ENCODE measurements around the gene ZNF396. TPM values are rescaled to one million over a fixed set of nuclear protein-coding genes. Genes with fewer than 3 reads are reported as not detected.

Gene ZNF396
- total and polyA plus RNA-seq, 2 experiments from 2014 or later: 0.31 to 0.36 TPM

DNA sequence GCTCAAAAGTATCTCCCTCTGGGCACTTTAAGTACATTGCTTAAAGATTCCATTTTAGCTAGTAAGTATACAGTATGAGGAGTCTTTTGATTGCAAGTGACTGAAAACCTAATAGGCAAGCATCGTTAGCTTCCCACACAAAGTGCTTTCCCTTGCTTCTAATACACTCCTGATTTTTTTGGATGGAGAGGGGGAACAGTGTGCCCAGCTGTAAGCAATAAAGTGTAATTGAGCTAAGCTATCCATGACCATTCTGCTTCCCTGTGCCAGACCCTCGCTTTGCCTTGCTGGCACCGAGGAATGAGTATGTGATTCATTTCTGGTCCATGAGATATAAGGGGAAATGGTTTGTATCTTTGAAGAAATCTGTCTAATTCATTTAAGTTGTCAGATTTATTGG, 29.1 kb downstream of the ZNF396 start:
- Histone ChIP-seq H3K4me1 (ENCODE audit: insufficient read depth) (peaks cover 12% of the 10 kb centered on the region), H3K4me2 (no peak overlapping the region), H3K36me3 (ENCODE audit: insufficient read depth) (no peaks in the 10 kb centered on the region), H3K79me2 (replicated peaks; ENCODE audit: insufficient read depth) (peaks cover 11% of the 10 kb centered on the region), H3F3A (replicated peaks; ENCODE audit: low read depth) (no peaks in the 10 kb centered on the region), H3K27ac (ENCODE audit: low read depth) (no peak overlapping the region), H3K27me3 (ENCODE audit: insufficient read depth) (no peaks in the 10 kb centered on the region), H4K20me1 (replicated peaks; ENCODE audit: insufficient read depth) (peaks cover 7% of the 10 kb centered on the region), H3K4me3 (no peak overlapping the region), H3K9me2 (ENCODE audit: insufficient read depth) (no peaks in the 10 kb centered on the region), H2AFZ (no peak overlapping the region)
- no peak for ATAC-seq
- H3K4me1 Mint-ChIP-seq: peaks cover 16% of the 10 kb centered on the region
- H3K27me3 Mint-ChIP-seq (ENCODE audit: insufficient read depth, low read depth, poor library complexity): peaks cover 14% of the 10 kb centered on the region
- H3K36me3 Mint-ChIP-seq (ENCODE audit: low read depth): peaks cover 18% of the 10 kb centered on the region
- no peak for TF ChIP-seq EZH2phosphoT487 (IDR thresholded peaks at IDR 0.05; ENCODE audit: unreplicated experiment)
- no peak for TF ChIP-seq EZH2 (IDR thresholded peaks at IDR 0.05; ENCODE audit: low read depth, unreplicated experiment)
- TF ChIP-seq, protein P1, sequence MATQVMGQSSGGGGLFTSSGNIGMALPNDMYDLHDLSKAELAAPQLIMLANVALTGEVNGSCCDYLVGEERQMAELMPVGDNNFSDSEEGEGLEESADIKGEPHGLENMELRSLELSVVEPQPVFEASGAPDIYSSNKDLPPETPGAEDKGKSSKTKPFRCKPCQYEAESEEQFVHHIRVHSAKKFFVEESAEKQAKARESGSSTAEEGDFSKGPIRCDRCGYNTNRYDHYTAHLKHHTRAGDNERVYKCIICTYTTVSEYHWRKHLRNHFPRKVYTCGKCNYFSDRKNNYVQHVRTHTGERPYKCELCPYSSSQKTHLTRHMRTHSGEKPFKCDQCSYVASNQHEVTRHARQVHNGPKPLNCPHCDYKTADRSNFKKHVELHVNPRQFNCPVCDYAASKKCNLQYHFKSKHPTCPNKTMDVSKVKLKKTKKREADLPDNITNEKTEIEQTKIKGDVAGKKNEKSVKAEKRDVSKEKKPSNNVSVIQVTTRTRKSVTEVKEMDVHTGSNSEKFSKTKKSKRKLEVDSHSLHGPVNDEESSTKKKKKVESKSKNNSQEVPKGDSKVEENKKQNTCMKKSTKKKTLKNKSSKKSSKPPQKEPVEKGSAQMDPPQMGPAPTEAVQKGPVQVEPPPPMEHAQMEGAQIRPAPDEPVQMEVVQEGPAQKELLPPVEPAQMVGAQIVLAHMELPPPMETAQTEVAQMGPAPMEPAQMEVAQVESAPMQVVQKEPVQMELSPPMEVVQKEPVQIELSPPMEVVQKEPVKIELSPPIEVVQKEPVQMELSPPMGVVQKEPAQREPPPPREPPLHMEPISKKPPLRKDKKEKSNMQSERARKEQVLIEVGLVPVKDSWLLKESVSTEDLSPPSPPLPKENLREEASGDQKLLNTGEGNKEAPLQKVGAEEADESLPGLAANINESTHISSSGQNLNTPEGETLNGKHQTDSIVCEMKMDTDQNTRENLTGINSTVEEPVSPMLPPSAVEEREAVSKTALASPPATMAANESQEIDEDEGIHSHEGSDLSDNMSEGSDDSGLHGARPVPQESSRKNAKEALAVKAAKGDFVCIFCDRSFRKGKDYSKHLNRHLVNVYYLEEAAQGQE (IDR thresholded peaks at IDR 0.05; ENCODE audit: unreplicated experiment): no peak
- TF ChIP-seq CREB1 (CRISPR knock-in tag; IDR thresholded peaks at IDR 0.05; ENCODE audit: low read depth): no peak
- no peak for TF ChIP-seq JUNB (IDR thresholded peaks at IDR 0.05; ENCODE audit: unreplicated experiment)
- TF ChIP-seq, protein P2, sequence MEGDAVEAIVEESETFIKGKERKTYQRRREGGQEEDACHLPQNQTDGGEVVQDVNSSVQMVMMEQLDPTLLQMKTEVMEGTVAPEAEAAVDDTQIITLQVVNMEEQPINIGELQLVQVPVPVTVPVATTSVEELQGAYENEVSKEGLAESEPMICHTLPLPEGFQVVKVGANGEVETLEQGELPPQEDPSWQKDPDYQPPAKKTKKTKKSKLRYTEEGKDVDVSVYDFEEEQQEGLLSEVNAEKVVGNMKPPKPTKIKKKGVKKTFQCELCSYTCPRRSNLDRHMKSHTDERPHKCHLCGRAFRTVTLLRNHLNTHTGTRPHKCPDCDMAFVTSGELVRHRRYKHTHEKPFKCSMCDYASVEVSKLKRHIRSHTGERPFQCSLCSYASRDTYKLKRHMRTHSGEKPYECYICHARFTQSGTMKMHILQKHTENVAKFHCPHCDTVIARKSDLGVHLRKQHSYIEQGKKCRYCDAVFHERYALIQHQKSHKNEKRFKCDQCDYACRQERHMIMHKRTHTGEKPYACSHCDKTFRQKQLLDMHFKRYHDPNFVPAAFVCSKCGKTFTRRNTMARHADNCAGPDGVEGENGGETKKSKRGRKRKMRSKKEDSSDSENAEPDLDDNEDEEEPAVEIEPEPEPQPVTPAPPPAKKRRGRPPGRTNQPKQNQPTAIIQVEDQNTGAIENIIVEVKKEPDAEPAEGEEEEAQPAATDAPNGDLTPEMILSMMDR (conservative IDR thresholded peaks at IDR 0.05; ENCODE audit: low read depth in 2 of 2): no peak
- no peak for TF ChIP-seq STAT1 (IDR thresholded peaks at IDR 0.05; ENCODE audit: unreplicated experiment)
- TF ChIP-seq, protein P3, sequence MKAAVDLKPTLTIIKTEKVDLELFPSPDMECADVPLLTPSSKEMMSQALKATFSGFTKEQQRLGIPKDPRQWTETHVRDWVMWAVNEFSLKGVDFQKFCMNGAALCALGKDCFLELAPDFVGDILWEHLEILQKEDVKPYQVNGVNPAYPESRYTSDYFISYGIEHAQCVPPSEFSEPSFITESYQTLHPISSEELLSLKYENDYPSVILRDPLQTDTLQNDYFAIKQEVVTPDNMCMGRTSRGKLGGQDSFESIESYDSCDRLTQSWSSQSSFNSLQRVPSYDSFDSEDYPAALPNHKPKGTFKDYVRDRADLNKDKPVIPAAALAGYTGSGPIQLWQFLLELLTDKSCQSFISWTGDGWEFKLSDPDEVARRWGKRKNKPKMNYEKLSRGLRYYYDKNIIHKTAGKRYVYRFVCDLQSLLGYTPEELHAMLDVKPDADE (IDR thresholded peaks at IDR 0.05): no peak
- no peak for TF ChIP-seq ZNF114 (CRISPR knock-in tag; IDR thresholded peaks at IDR 0.05)
- TF ChIP-seq ZNF331 (CRISPR knock-in tag; IDR thresholded peaks at IDR 0.05; ENCODE audit: low read depth): no peak
- TF ChIP-seq, protein P4, sequence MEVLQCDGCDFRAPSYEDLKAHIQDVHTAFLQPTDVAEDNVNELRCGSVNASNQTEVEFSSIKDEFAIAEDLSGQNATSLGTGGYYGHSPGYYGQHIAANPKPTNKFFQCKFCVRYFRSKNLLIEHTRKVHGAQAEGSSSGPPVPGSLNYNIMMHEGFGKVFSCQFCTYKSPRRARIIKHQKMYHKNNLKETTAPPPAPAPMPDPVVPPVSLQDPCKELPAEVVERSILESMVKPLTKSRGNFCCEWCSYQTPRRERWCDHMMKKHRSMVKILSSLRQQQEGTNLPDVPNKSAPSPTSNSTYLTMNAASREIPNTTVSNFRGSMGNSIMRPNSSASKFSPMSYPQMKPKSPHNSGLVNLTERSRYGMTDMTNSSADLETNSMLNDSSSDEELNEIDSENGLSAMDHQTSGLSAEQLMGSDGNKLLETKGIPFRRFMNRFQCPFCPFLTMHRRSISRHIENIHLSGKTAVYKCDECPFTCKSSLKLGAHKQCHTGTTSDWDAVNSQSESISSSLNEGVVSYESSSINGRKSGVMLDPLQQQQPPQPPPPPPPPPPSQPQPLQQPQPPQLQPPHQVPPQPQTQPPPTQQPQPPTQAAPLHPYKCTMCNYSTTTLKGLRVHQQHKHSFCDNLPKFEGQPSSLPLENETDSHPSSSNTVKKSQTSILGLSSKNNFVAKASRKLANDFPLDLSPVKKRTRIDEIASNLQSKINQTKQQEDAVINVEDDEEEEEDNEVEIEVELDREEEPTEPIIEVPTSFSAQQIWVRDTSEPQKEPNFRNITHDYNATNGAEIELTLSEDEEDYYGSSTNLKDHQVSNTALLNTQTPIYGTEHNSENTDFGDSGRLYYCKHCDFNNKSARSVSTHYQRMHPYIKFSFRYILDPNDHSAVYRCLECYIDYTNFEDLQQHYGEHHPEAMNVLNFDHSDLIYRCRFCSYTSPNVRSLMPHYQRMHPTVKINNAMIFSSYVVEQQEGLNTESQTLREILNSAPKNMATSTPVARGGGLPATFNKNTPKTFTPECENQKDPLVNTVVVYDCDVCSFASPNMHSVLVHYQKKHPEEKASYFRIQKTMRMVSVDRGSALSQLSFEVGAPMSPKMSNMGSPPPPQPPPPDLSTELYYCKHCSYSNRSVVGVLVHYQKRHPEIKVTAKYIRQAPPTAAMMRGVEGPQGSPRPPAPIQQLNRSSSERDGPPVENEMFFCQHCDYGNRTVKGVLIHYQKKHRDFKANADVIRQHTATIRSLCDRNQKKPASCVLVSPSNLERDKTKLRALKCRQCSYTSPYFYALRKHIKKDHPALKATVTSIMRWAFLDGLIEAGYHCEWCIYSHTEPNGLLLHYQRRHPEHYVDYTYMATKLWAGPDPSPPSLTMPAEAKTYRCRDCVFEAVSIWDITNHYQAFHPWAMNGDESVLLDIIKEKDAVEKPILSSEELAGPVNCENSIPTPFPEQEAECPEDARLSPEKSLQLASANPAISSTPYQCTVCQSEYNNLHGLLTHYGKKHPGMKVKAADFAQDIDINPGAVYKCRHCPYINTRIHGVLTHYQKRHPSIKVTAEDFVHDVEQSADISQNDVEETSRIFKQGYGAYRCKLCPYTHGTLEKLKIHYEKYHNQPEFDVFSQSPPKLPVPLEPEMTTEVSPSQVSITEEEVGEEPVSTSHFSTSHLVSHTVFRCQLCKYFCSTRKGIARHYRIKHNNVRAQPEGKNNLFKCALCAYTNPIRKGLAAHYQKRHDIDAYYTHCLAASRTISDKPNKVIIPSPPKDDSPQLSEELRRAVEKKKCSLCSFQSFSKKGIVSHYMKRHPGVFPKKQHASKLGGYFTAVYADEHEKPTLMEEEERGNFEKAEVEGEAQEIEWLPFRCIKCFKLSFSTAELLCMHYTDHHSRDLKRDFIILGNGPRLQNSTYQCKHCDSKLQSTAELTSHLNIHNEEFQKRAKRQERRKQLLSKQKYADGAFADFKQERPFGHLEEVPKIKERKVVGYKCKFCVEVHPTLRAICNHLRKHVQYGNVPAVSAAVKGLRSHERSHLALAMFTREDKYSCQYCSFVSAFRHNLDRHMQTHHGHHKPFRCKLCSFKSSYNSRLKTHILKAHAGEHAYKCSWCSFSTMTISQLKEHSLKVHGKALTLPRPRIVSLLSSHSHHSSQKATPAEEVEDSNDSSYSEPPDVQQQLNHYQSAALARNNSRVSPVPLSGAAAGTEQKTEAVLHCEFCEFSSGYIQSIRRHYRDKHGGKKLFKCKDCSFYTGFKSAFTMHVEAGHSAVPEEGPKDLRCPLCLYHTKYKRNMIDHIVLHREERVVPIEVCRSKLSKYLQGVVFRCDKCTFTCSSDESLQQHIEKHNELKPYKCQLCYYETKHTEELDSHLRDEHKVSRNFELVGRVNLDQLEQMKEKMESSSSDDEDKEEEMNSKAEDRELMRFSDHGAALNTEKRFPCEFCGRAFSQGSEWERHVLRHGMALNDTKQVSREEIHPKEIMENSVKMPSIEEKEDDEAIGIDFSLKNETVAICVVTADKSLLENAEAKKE (CRISPR knock-in tag; IDR thresholded peaks at IDR 0.05): no peak
- TF ChIP-seq POLR2AphosphoS5 (IDR thresholded peaks at IDR 0.05; ENCODE audit: low read depth): no peak
- no peak for TF ChIP-seq NANOG (IDR thresholded peaks at IDR 0.05; ENCODE audit: borderline replicate concordance)
- no peak overlapping the region for H3K27ac Mint-ChIP-seq
- DNase-seq (ENCODE audit: low spot score): no peak
- H3K9me3 Mint-ChIP-seq: peaks cover 20% of the 10 kb centered on the region
- no peak overlapping the region for H3K4me3 Mint-ChIP-seq

All from GM23338 (cell line).